GM18526 (cell line): ENCODE data around the gene ERBB4.

Source experiments
- POLR2A ChIP-seq: IDR thresholded peaks from 3 replicates; pipeline ENCODE4 v1.6.1; 2011; ENCODE audit not compliant: insufficient read length; ENCODE audit errors: extremely low read depth

Gene ERBB4

GRCh38 chr2:211982162-211982561, 556.4 kb downstream of the ERBB4 start:
- no peak for TF ChIP-seq POLR2A

GRCh38 chr2:211981451-211981850, 557.2 kb downstream of the ERBB4 start:
- TF ChIP-seq POLR2A = no peak

GRCh38 chr2:211976076-211976475, 562.5 kb downstream of the ERBB4 start:
- TF ChIP-seq POLR2A = no peak

DNA sequence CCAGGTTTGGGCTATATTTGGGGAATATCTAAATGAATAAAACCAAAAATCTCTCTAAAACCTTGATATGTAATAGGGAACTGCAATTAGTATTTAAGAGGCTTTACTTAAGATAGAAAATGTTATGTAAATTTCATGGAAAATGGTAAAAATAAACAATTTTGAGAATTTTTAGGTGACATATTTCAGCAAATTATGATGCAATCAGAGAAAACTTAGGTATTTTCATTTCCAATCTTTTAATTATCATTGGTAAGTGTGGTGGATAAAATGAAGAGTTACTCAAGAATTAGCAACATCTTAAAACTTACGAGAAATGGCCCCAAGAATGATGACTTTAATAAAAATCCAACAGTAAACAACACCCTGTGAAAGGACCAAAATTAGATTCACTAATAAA, 571.4 kb downstream of the ERBB4 start:
- no peak for TF ChIP-seq POLR2A

DNA sequence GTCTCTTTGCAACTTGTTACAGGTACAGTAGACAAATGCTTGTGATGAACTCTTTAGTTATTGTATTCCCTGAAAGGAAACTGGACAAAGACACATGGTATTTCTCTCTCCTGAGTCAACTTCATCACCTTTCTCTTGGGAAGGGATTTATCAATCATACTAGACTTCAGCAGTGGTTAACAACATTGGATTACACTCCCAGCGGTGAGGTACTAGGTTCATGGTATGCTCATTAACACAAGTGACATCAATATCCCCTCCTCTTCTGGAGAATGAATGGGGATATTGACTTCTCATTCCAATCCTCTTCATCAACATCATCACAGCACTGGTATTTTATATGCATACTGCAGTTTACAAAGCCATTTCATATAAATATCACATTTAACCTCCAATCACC, 574.6 kb downstream of the ERBB4 start:
- no peak for TF ChIP-seq POLR2A

DNA sequence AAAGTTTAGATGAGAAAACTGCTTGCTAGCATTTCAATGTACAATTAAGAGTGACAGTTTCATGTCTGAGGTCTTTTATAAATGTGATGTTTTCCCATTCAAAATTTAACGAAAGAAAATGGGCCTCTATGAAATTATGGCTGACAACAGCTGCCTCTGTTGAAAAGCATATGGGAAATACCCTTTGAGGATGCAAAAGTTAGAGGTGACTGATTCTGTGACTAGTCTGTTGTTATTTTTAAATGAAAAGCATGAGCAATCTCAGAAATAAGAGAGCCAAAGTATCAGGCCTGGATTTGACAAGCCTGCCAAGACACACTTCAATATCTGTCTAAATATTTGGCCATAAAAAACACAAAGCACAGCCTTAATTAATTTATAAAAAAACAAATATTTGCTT, 580.8 kb downstream of the ERBB4 start:
- TF ChIP-seq POLR2A = no peak

- no peak for TF ChIP-seq POLR2A
Measured at GRCh38 chr2:211955648-211956047, 583.0 kb downstream of the ERBB4 start.

GRCh38 chr2:211948932-211949331, 589.7 kb downstream of the ERBB4 start:
- TF ChIP-seq POLR2A = no peak

DNA sequence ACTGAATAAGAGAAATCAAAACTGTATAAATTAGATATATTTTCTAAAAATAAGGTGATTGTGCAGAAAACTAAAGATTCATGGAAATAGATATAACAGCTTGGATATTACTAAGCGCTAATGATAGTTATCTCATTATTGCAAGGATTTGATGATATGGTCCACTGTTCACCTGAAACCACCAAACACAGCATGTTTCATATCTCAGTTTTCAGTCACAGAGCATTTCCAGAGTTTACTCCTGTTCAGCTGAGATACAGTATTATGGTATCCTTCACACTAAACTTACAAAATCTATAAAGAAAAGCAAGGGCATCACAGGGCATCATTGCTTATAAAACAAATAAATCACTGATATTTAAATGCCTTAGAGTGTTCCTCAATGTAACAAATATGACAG, 591.6 kb downstream of the ERBB4 start:
- no peak for TF ChIP-seq POLR2A

DNA sequence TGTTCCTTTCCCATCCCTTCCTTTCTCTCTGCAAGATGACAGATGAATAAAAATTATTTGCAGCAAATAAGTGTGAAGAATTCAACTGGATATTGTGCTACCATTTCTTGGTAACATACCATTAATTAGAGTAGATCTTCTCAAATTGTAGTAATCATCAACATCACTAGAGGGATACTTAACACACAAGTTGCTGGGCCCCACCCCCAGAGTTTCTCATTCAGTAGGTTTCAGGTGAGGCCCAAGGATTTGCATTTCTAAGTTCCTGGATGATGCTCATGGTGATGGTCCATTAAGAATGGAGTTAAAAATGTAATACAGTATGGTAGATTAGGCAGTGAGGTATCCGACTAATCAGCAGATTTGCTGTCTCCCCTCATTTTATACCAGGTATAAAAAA, 594.0 kb downstream of the ERBB4 start:
- TF ChIP-seq POLR2A = no peak

GRCh38 chr2:211942153-211942552, 596.4 kb downstream of the ERBB4 start:
- no peak for TF ChIP-seq POLR2A

GRCh38 chr2:211941216-211941747, 597.3 kb downstream of the ERBB4 start:
- TF ChIP-seq POLR2A = no peak

DNA sequence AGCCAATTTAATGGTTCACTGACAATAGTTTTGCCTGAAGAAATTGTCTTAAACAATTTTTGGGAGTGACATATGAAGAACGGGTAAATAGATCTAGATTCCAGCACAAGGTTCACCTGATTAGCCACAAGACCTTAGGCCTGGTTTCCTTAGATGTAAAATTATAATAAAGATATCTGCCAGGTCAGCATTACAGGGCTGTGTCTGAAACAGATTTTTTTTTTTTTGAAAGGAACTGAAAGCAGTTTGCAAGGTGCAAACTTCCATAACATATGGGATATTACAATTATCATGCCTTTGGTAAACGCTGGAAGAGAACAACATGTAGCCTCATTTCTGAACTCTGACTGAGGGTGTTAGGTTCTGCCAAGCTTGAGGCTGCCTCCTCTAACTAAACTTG, 599.4 kb downstream of the ERBB4 start:
- TF ChIP-seq POLR2A = no peak

GRCh38 chr2:211934811-211935210, 603.8 kb downstream of the ERBB4 start:
- no peak for TF ChIP-seq POLR2A

- TF ChIP-seq POLR2A = no peak
Measured at GRCh38 chr2:211931314-211931713, 607.3 kb downstream of the ERBB4 start.

- no peak for TF ChIP-seq POLR2A
Measured at GRCh38 chr2:211930331-211930730, 608.3 kb downstream of the ERBB4 start.

DNA sequence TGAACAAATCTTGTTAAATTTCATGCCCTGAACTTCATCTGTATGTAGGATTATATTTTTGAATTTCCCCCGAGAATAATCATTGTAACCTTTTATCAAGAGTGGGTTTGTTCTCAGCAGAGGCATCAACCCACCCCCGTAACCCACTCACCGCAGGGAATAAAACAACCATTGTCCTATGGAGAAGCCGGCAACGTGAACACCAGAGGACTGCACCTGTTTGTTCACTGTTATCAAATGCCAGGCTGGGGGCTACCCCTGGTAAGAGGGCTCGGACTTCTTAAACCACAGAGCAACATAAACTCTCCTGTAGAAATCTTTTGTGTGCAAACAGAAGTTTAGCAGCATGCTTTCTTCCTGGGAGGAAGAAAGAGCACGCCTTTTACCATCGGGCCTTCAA, 610.4 kb downstream of the ERBB4 start:
- no peak for TF ChIP-seq POLR2A

DNA sequence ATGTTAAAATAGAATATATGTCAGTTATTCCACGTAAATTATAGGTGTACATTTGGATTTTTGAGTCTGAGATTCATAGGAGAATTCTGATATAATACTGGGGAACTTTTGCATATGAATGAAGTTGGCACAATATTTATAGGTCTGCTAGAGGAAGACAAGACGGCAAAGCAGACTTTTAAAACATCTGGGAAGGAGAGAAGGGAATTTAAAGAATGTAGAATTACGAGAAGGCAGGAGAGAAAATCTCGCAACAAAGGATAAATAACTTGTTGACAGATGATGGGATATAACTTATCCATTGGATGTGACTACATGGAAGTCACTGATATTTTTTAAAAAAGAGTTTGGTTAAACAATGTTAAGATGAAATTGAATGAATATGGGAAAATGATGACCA, 615.6 kb downstream of the ERBB4 start:
- no peak for TF ChIP-seq POLR2A
